Ishikawa (cell line): ENCODE results near the gene CAMK2D.

ENCODE experiments used
- CEBPB ChIP-seq: IDR thresholded peaks from 2 replicates; pipeline ENCODE4 v1.6.1; 2012
- CREB1 ChIP-seq: IDR thresholded peaks from 2 replicates; pipeline ENCODE4 v1.6.1; 2012; ENCODE audit warnings: low read depth
- EGR1 ChIP-seq: IDR thresholded peaks from 2 replicates; pipeline ENCODE4 v1.6.1; 2012
- EP300 ChIP-seq: IDR thresholded peaks from 2 replicates; pipeline ENCODE4 v1.6.1; 2012; ENCODE audit warnings: borderline replicate concordance
- FOXM1 ChIP-seq: IDR thresholded peaks from 2 replicates; pipeline ENCODE4 v1.6.1; 2012; ENCODE audit warnings: low read depth, borderline replicate concordance
- NFIC ChIP-seq: IDR thresholded peaks from 2 replicates; pipeline ENCODE4 v1.6.1; 2012
- RAD21 ChIP-seq: IDR thresholded peaks from 2 replicates; pipeline ENCODE4 v1.6.1; 2012; ENCODE audit warnings: low read depth
- REST ChIP-seq: IDR thresholded peaks from 2 replicates; pipeline ENCODE4 v1.6.1; 2012; ENCODE audit warnings: low read depth, mild to moderate bottlenecking
- TAF1 ChIP-seq: IDR thresholded peaks from 2 replicates; pipeline ENCODE4 v1.6.1; 2012; ENCODE audit warnings: low read depth, mild to moderate bottlenecking
- TCF12 ChIP-seq: IDR thresholded peaks from 2 replicates; pipeline ENCODE4 v1.6.1; 2012; ENCODE audit warnings: low read depth
- TEAD4 ChIP-seq: IDR thresholded peaks from 2 replicates; pipeline ENCODE4 v1.6.1; 2012
- USF1 ChIP-seq: IDR thresholded peaks from 2 replicates; pipeline ENCODE4 v1.6.1; 2012
- YY1 ChIP-seq: IDR thresholded peaks from 2 replicates; pipeline ENCODE4 v1.6.1; 2012; ENCODE audit warnings: low read depth
- ZBTB7A ChIP-seq: IDR thresholded peaks from 2 replicates; pipeline ENCODE4 v1.6.1; 2012; ENCODE audit warnings: low read depth
- TF ChIP-seq, protein P1 (sequence below): IDR thresholded peaks from 2 replicates; pipeline ENCODE4 v1.6.1; 2012

Gene CAMK2D

DNA sequence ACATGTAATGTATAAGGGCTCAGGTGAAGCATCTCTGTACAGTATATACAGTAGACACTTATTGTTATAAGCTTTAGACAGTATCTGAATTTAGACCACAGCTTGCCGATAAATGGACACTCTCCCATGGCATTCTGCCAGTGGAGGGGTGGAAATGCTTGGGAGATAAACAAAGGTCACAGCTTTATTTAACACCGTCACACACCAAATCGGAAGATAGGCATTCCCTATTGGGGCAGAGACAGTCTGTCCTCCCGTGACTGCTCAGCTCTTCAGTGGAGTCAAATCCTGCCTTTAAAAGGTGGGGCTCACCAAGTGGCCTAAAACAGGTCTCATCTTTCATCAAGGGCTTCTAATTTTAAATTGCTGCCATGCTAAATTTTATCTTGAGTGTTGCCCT, 178.8 kb downstream of the CAMK2D start:
- no peak for TF ChIP-seq CEBPB
- TF ChIP-seq RAD21, result no peak
- no peak for TF ChIP-seq ZBTB7A
- no peak for TF ChIP-seq USF1
- no peak for TF ChIP-seq TEAD4
- no peak for TF ChIP-seq NFIC
- no peak for TF ChIP-seq CREB1
- TF ChIP-seq EP300, result no peak
- TF ChIP-seq REST, result no peak
- TF ChIP-seq, protein P1, sequence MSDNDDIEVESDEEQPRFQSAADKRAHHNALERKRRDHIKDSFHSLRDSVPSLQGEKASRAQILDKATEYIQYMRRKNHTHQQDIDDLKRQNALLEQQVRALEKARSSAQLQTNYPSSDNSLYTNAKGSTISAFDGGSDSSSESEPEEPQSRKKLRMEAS, result no peak
- no peak for TF ChIP-seq FOXM1
- TF ChIP-seq TCF12, result no peak

GRCh38 chr4:113579360-113579759, 182.2 kb downstream of the CAMK2D start:
- TF ChIP-seq TCF12, result no peak
- no peak for TF ChIP-seq ZBTB7A
- TF ChIP-seq EGR1, result no peak
- TF ChIP-seq CREB1, result no peak
- TF ChIP-seq NFIC, result no peak
- TF ChIP-seq TEAD4, result no peak
- TF ChIP-seq EP300, result no peak
- TF ChIP-seq, protein P1, result no peak
- no peak for TF ChIP-seq RAD21
- no peak for TF ChIP-seq REST
- TF ChIP-seq TAF1, result no peak
- no peak for TF ChIP-seq YY1
- TF ChIP-seq FOXM1, result no peak
- no peak for TF ChIP-seq USF1

GRCh38 chr4:113576947-113577678, 184.4 kb downstream of the CAMK2D start:
- no peak for TF ChIP-seq ZBTB7A
- no peak for TF ChIP-seq TAF1
- TF ChIP-seq RAD21, result no peak
- TF ChIP-seq, protein P1, result no peak
- no peak for TF ChIP-seq REST
- no peak for TF ChIP-seq YY1
- no peak for TF ChIP-seq TCF12
- TF ChIP-seq NFIC, result no peak
- TF ChIP-seq USF1, result no peak
- TF ChIP-seq EGR1, result no peak
- no peak for TF ChIP-seq EP300
- TF ChIP-seq FOXM1, result no peak

DNA sequence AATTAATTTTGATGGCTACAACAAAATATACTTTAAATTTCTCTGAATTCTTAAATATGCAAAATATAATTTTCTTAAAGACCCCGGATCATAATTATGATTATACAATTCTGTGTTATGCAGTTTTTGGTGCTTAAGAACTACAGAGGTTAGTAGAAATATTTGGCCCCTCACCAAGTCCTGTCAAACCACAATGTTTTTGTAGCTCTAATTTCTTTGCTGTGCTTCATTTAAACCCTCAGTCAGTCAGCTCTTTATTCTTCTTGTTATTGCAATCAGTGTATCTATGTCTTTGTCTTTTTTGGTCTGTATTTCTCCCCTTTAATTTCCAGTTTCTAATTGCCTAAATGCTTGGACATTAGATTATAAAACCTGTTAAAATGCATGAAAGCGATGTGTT, 186.1 kb downstream of the CAMK2D start:
- no peak for TF ChIP-seq ZBTB7A
- no peak for TF ChIP-seq YY1
- no peak for TF ChIP-seq FOXM1
- no peak for TF ChIP-seq TAF1
- no peak for TF ChIP-seq REST
- TF ChIP-seq TCF12, result no peak
- TF ChIP-seq RAD21, result no peak
